Lower leg skin (tissue), 3 donors: ENCODE measurements around the gene GPHA2.

Experiments
- CTCF ChIP-seq, 3 donors: fragments of 450-650 bp; IDR thresholded peaks; one replicate each; pipeline ENCODE4 v1.5.1; 2016; ENCODE audit warnings: antibody characterized with exemption in 3 of 3, mild to moderate bottlenecking in 3 of 3, moderate library complexity in 2 of 3
- POLR2A ChIP-seq, 2 donors: fragments of 450-650 bp; IDR thresholded peaks; one replicate each; pipeline ENCODE4 v1.6.1; 2016 to 2017; ENCODE audit warnings: antibody characterized with exemption in 2 of 2, mild to moderate bottlenecking in 1 of 2, moderate library complexity in 1 of 2

DNA sequence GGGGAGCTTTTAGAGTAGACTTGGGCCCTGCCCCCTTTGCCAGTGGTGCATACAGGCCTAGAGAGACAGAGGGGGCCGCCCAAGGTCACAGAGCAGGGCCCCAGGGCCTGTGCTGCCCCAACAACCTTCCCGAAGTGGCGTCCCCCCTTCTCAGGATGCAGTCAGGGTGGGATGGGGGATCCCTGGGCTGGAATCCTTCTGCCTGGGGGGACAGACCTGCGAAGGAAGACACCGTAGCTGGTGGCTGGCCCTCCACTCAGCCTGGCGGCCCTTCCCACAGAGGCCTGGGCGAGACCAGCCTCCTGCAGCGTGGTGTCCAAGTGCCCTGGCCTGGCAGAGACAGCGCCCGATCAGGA, 42.9 kb downstream of the GPHA2 start:
- TF ChIP-seq POLR2A (IDR thresholded peaks at IDR 0.05) (no peak), CTCF (IDR thresholded peaks at IDR 0.05) (no peak)
